Lung (tissue), 12 donors: Measurements from ENCODE around the gene YWHAE. TPM values are rescaled to one million over a fixed set of nuclear protein-coding genes. Genes with fewer than 3 reads are reported as not detected.
"Not testable (repeated sequence)": the region's sequence is repeated elsewhere in the genome, so short reads cannot be mapped to it uniquely, and the experiment has no call there.

ENCODE experiments used
- ATAC-seq: fragments of 200-7000 bp; cut with Tn5 transposase; one replicate; pipeline ENCODE4 v1.9.1; 2020; ENCODE audit warnings: moderate number of reproducible peaks; ENCODE audit not compliant: insufficient read depth, low FRiP score
- DNase-seq, 3 donors: peaks; one replicate each; pipeline ENCODE4 v3.0.0-alpha.2; 2013 to 2017
- H3K27ac ChIP-seq, 2 donors: one replicate each; pipeline ENCODE4 v1.5.1; 2013; ENCODE audit warnings: mild to moderate bottlenecking in 2 of 2, moderate library complexity in 2 of 2, control low read depth in 1 of 2, inconsistent platforms in 1 of 2, low read depth in 1 of 2, low read length in 1 of 2
- H3K27me3 ChIP-seq, 3 donors: one replicate each; pipeline ENCODE4 v1.5.1; 2013; ENCODE audit warnings: low read length in 2 of 3; ENCODE audit not compliant: control insufficient read depth in 3 of 3, insufficient read depth in 3 of 3
- H3K36me3 ChIP-seq, 4 donors: one replicate each; pipeline ENCODE4 v1.5.1; 2013; ENCODE audit warnings: low read length in 4 of 4, mild to moderate bottlenecking in 1 of 4, moderate library complexity in 1 of 4; ENCODE audit not compliant: control insufficient read depth in 4 of 4, insufficient read depth in 4 of 4
- H3K4me1 ChIP-seq, 5 donors: one replicate each; pipeline ENCODE4 v1.5.1; 2013; ENCODE audit warnings: low read length in 5 of 5, mild to moderate bottlenecking in 2 of 5, moderate library complexity in 1 of 5; ENCODE audit not compliant: control insufficient read depth in 5 of 5, insufficient read depth in 5 of 5
- H3K4me3 ChIP-seq: one replicate; pipeline ENCODE4 v1.5.1; 2013; ENCODE audit warnings: mild to moderate bottlenecking, control low read depth, moderate library complexity
- H3K9ac ChIP-seq, 2 donors: one replicate each; pipeline ENCODE4 v1.5.1; 2013; ENCODE audit warnings: low read length in 2 of 2, control low read depth in 1 of 2; ENCODE audit not compliant: insufficient read depth in 1 of 2
- H3K9me3 ChIP-seq, 4 donors: one replicate each; pipeline ENCODE4 v1.5.1; 2013; ENCODE audit warnings: low read length in 3 of 4, mild to moderate bottlenecking in 1 of 4, moderate library complexity in 1 of 4; ENCODE audit not compliant: control insufficient read depth in 4 of 4, insufficient read depth in 3 of 4
- CTCF ChIP-seq: IDR thresholded peaks from 2 replicates; pipeline ENCODE4 v1.5.1; 2012; ENCODE audit warnings: mild to moderate bottlenecking; ENCODE audit errors: control extremely low read depth, extremely low read depth
- WGBS, 2 donors: extraction: QIAGEN DNeasy Blood & Tissue Kit; methylation state at CpG; one replicate each; pipeline ENCODE4 v1.1.7; 2013; 5-methylcytosine and 5-hydroxymethylcytosine counted together
- polyA plus RNA-seq, 2 donors: library from polyadenylated mRNA; stranded (reverse); fragments of 200-250 nt; gene quantifications; one replicate each; pipeline ENCODE4 v1.2.1, GENCODE V29; 2013
- total RNA-seq, 2 donors: library from RNA; depleted of rRNA in 1 of 2; stranded (reverse); fragments of >200 nt in 1 of 2; gene quantifications; one replicate each; pipeline ENCODE4 v1.2.1, GENCODE V29; 2014 to 2021
- donor health status: control.
- donor health status: control.
- donor health status: Bipolar disorder and iron deficiency.
- donor health status: healthy.
- donor health status: DM: yes; HTN: yes; CAD: no.

Gene YWHAE
- total and polyA plus RNA-seq, 4 donors = 348 to 432 (median 395) TPM

- ATAC-seq (no peak), DNase-seq (no peak)
- H3K4me3 ChIP-seq = no peak overlapping the region
- peaks cover 16 to 45% (median 31%) of the 10 kb centered on the region in 4 donors for H3K36me3 ChIP-seq
- no peaks in the 10 kb centered on the region for H3K9me3 ChIP-seq
- 50 to 60% methylated on average over 12 of the region's 12 CpGs for WGBS, 2 donors
- peaks cover 0 to 11% (median 5%) of the 10 kb centered on the region in 5 donors for H3K4me1 ChIP-seq
- no peak overlapping the region for H3K9ac ChIP-seq
- H3K27ac ChIP-seq = no peak overlapping the region
- TF ChIP-seq CTCF = no peak
- no peaks in the 10 kb centered on the region for H3K27me3 ChIP-seq
These were observed 39.0 kb downstream of the YWHAE start for GRCh38 chr17:1360975-1361374.

GRCh38 chr17:1360315-1360714, 39.7 kb downstream of the YWHAE start:
- not testable (repeated sequence) for H3K27me3 ChIP-seq, ATAC-seq, H3K9me3 ChIP-seq, DNase-seq, H3K9ac ChIP-seq, H3K27ac ChIP-seq, H3K4me3 ChIP-seq
- 53 to 69% methylated on average over 5 of the region's 5 CpGs for WGBS, 2 donors
- Histone ChIP-seq H3K36me3 (peaks cover 21 to 48% (median 32%) of the 10 kb centered on the region in 4 donors), H3K4me1 (peaks cover 0 to 11% (median 4%) of the 10 kb centered on the region in 5 donors)

GRCh38 chr17:1354030-1354429, 46.0 kb downstream of the YWHAE start:
- Histone ChIP-seq H3K4me1 (no peaks in the 10 kb centered on the region), H3K27ac (no peak overlapping the region), H3K9ac (no peak overlapping the region), H3K9me3 (no peaks in the 10 kb centered on the region), H3K4me3 (no peak overlapping the region), H3K36me3 (peaks cover 32 to 40% (median 36%) of the 10 kb centered on the region in 4 donors), H3K27me3 (no peaks in the 10 kb centered on the region)
- no peak for TF ChIP-seq CTCF
- 89 to 91% methylated on average over 7 of the region's 7 CpGs for WGBS, 2 donors
- ATAC-seq (no peak), DNase-seq (no peak)

- H3K27me3 ChIP-seq, DNase-seq, H3K27ac ChIP-seq, H3K9ac ChIP-seq, H3K9me3 ChIP-seq, H3K4me1 ChIP-seq, ATAC-seq, H3K4me3 ChIP-seq: not testable (repeated sequence)
- peaks cover 28 to 44% (median 34%) of the 10 kb centered on the region in 4 donors for H3K36me3 ChIP-seq
- 95 to 96% methylated on average over 16 of the region's 16 CpGs for WGBS, 2 donors
These were observed 47.5 kb downstream of the YWHAE start for GRCh38 chr17:1352530-1352929.
